ENCODE data around the gene RREB1. TPM values are rescaled to one million over a fixed set of nuclear protein-coding genes. Genes with fewer than 3 reads are reported as not detected.

RREB1 gene
- total RNA-seq, 1 experiment from 2014 or later = 5.3 TPM

DNA sequence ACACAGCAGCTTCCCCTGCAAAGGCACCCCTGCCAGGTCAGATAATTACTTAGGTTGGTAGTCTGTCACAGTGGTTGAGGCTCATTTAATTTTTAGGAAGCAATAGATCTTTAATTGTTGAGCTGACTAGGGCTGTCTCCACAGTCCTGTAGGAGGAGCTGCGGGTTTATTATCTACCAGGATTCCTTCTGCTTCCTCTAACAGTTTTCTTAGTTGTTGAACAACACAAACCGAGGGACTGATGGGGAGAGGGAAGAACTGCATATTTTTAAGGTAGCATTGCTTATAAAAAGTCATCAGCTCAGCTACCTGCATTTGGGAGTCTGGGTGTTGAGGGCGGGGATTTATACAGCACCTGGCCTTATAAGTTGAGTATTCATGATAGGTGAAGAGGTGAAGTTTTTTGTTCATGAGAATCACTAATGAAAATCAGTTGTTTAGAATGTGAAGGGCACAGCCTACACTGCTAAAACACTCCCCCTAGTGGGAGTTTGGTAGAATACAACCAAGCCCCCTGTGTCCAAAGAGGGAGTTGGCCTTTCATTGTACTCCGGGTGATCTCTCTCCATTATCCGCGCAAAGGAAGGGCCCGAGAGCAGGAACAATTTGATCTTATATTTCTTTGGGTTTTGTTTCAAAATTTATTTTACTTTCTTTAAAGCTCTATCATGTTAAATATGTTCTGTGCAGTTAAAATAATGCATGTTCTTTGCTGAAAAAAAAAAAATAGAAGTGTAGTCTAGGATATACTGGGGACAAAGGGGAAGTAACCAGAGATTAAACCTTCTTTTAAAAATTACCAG is 135.6 kb downstream of the RREB1 start:
- peak; percentile 58 for DNase-seq (ENCODE audit: low spot score)

DNA sequence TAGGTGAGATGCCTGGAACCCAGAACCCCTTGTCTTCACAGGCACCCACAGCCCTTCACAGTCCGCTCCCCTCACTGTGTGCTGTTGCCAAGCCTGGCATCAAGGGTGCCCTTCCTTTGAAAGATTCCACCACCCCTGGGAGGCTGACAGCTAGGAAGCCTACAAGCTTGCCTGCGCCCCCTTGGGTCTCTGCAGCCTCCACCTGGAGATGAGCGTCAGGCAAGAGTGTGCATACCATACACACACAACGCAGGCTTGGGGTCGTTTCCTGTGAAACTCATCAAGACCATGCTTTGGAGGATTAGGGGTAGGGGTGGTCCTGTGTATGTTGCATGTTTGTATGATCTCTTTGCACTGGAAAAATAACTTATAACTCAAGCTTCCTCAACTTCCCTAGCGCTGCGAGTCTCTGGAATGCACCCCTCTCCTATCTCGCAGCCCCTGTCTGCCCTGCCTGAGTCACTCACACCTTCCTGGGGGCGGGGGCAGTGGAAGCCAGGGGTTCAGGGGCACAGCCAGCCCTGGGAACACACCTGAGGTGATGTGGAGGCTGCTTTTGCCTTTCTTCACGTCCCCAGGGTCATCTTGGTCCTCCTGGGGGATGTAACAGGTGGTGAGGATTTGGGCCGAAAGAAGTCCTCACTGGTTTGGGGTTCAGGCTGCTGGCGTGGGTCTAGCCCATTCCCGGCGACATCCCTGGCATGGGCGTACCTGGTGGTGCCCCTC is 138.1 kb downstream of the RREB1 start:
- no peak for DNase-seq (ENCODE audit: low spot score)

DNA sequence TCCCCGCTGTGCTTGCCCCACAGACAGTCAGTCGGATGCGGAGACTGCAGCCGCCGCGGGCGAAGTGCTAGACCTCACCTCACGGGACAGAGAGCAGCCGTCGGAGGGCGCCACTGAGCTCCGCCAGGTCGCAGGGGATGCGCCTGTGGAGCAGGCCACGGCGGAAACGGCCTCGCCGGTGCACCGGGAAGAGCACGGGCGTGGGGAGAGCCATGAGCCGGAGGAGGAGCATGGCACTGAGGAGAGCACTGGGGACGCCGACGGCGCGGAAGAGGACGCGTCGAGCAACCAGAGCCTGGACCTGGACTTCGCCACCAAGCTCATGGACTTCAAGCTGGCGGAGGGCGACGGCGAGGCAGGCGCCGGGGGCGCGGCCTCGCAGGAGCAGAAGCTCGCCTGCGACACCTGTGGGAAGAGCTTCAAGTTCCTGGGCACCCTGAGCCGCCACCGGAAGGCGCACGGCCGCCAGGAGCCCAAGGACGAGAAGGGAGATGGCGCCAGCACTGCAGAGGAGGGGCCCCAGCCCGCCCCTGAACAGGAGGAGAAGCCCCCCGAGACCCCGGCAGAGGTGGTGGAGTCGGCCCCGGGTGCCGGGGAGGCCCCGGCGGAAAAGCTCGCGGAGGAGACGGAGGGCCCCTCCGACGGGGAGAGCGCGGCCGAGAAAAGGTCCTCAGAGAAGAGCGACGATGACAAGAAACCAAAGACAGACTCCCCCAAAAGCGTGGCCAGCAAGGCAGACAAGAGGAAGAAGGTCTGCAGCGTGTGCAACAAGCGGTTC is 138.8 kb downstream of the RREB1 start:
- DNase-seq (ENCODE audit: low spot score) = no peak

DNA sequence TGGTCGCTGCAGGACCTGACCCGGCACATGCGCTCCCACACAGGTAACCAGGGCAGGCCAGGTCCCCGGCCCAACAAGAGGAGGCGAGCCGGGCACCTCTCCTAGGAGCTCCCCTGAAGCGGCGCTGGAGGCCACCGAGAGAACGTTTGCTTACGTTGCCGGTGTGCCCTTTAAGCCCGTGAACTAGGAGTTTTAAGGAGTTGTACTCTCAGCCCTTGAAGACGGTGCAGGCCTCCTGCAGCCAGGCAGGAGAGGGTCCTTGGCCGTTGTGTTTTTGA is 139.4 kb downstream of the RREB1 start:
- DNase-seq (ENCODE audit: low spot score) = no peak

DNA sequence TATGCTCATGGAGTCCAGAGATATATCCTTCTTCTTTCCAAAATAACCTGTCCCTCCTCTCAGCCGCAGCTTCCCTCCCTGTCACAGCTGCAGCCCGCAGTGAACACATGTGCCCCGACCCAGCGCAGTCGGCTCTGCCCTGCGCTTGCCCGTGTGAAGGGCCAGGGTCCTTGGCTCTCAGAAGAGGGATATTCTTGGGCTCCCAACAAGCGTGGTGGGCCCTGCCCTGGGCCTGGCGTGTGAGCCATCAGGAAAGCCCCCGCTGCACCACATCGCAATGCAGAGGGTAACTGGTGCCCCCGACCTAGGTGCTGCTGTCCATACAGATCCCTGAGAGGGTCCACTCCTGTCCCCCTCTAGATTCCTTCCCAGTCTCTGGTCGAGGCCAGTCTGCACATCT is 140.1 kb downstream of the RREB1 start:
- DNase-seq (ENCODE audit: low spot score) = no peak

DNA sequence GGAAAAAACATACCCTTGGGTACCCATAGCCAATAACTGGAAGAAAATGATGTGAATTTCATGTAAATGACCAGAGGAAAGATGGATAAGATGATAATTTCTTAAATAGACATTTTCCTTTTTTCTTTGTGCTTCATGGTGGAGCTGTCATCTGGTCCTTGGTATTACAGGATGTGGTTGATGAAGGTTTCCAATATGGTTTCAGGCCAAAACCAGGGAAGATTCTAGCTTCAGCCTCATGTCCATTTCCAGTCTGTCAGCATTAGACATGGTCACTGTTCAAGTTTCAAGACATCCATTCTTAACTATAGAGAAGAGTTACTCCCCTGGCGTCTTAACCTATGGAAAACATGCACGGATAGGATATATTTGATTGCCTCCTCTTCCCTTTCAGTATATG is 141.6 kb downstream of the RREB1 start:
- no peak for DNase-seq (ENCODE audit: low spot score)

DNA sequence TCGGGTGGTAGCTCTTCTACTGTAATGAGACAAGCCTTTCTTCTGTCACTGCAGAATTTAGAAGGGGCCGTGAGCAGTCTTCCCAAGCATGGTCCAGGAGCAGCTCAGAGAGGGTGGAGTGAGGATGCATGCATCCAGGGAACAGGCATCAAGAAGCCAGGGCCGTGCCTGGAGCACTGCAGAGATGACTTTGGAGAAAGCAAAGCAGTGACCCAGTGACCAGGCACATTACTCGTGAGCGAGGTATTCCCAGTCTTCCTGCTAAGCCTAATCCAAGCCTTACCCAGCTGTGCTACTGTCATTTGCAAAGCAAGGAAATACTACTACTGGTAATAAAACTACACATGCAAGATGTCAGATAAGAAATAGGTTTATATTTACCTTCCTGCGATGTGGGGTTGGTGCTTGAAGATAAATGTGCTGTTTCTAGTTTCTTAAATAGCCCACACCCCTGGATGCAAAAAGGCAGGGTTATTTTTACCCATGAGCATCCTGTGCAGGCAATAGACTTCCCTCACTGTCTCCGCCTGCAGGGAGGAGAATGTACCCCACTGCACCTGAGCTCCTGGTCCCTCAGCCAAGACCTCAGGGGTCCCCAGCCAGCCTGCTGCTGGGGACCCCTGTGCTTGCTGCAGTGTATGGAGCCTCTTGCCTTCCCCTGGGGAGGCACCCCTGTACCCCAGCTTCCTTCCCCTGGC is 142.3 kb downstream of the RREB1 start:
- DNase-seq (ENCODE audit: low spot score) = no peak

DNA sequence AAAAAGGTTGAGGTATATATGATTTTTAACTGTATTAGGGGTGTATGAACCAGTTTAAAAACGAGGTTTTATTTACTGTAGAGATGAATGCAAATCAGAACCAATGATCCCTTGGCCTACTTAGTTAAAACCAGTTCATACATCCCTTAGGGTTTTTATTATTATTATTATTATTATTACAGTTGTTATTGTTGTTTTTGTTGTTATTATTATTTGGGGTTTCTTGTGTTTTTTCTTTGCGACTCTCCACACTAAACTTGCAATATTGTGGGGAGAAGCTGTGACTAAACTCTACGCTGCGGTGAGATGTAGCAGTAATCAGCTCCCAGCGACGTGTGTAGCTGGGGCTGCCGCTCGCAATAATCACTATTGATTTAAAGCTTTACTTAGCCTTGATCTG is 143.1 kb downstream of the RREB1 start:
- DNase-seq (ENCODE audit: low spot score) = no peak

DNA sequence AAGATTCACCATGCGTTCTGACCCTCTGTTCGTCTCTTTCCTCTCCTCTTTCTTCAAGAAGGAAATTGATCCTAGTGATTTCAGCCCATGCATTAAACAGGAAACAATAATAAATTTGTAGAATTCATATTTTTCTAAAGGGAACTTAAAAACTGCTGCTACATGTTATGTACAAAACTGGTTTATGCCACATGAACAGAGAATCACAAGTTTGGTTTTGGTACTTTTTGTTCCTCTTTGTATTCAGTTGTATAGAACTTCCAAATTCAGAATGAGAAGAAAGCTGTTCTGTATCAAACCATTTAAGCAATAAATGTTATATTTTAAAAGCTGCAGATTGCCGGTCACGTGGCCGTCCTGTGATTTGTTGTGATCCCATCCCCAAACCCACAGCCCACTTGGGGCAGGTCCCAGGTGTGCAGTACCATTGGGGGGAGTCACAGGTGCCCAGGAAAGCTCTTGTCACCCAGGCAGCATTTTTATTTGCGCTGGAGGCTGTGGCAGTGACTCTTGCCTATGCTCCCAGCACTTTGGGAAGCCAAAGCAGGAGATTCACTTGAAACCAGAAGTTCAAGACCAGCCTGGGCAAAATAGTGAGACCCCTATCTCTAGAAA is 144.0 kb downstream of the RREB1 start:
- no peak for DNase-seq (ENCODE audit: low spot score)

DNA sequence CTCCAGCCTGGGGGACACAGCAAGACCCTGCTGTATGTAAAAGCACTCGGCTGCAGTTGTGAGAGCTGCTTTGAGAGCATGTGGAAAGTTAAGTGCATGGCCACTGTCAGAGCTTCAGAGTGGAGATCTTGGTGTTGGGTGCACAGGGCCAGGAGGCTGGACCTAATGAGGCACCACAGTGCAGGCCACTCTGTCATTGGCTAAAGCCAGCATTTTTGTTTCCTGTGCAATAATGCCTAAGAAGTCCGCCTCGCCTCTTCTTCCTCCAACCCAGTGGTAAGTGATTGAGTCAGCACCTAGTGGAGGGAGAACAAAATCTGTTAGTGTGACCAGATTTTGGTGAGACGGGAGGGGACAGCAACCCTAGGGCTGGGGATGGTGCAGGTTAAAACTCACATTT is 144.6 kb downstream of the RREB1 start:
- DNase-seq (ENCODE audit: low spot score) = no peak

DNA sequence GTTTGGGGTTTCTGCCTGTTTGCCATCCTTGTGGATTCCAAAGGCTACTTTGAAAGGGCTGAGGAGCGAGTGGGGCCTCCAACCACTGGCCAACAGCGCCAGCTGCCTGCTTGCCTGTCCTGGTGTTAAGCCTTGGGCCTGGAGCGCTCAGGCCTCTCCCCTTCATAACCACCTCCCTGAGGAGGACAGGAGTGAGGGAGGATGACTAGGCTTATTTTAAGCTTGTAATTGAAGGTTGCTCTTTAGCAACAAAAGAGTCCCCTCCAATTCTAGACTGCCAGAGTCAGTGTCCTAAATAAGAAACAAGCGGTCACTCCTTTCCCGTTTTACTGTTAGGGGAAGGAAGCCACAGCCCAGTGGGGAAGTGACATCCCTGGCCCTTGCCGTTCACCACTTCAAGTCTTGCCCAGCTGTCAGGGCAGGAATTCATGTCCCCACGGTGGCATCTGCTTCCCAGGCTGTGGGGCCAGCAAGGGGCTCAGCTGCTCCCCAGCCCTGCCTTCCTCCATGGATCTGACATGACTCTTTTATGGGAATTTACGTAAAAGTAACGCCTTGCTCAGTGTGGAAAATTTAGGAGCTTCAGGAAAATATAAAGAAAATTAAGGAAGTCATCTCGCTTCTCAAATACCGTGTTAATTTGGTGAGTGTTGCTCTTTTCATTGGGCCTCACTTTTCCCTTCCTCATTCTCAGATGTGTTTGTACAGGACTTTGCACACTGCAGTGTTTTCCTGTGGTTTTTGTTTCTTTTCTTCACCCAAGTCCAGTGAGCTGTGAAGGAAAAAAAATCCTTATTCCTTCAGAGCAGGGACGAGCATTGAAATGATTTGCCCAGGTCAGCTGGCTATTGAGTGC is 147.4 kb downstream of the RREB1 start:
- no peak for DNase-seq (ENCODE audit: low spot score)

DNA sequence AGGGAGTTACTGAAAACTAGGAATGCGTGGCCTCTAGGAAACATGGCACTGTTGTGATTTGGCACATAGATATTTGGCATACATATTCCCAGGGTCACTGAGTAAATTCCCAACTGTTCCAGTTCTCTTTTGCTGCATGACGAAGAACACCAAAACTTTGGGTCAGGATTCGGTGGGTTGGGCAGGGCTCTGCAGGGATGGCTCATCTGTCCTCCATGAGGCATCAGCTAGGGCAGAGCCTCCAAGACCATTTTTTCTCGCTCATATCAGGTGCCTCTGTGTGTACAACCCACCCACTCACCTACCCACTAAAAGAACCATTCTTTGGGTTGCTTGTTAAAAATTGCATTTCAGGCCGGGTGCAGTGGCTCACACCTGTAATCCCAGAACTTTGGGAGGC is 148.2 kb downstream of the RREB1 start:
- no peak for DNase-seq (ENCODE audit: low spot score)

DNA sequence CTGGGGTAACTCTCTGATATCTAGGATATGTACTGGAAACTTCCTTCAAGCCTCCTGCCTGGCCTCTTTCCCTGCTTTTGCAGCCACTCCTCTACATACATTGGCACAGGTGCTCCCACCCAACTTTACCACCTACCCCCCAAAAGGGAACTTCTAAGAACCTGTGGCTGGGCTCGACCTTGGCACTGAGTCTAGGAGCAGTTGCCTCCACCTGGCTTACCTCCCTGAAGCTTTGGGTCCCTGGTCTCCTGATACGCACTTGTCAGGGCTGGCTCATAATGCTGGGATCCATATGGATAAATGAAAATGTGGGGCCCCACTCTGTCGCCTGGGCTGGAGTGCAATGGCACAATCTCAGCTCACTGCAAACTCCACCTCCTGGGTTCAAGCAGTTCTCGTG is 149.0 kb downstream of the RREB1 start:
- no peak for DNase-seq (ENCODE audit: low spot score)

DNA sequence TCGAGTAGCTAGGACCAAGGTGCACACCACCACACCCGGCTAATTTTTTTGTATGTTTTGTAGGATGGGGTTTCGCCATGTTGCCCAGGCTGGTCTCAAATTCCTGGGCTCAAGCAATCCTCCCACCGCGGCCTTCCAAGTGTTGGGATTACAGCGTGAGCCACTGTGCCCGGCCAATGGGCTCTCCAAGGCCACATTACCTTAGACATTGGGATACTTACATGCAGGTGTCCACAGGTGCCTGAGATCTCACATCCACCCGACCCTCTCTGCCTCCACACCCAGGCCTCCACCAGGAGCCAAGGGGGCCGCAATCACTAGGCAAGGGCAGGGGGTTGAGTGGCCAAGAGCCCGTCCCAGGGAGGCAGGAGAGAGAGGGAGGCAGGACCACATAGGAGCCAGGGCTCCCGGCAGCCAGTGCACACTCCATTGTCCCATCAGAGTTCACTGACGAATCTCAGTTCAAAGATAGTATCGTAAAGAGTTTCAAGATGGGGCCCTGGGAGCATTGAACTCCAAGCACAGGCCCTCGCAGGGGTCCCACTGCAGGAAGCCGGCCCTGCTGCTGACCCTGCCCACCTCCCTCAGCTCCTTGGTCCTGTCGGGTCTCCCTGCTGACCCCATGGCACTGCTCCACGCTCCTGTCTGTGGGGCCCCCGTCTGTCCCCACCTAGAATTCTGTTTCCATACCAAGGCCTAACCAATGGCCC is 149.9 kb downstream of the RREB1 start:
- DNase-seq (ENCODE audit: low spot score) = no peak

DNA sequence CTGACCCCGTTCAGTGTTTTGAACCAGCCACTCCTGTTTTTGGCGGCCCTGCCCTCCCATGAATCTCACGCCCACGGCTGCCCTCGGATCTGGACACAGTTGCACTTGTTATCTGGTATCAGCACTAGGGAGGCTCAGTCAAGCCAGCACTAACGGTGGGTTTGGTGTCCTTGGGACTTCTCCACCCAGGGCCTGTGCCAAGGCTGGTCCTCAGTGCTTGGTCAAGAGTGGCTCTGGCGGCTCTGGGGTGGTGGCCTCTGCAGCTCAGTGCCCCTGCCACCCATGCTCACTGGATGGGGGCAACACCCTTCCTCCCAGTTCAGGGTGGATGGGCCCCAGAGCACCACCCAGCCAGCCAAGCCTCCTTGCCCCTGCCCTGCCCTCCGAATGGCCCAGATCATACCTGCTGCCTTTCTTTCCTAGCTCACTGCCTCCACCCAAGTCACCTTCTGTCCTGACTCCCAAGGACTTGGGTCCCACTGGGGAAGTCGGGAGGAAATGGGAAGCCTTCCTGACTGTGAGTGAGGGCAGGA is 150.5 kb downstream of the RREB1 start:
- no peak for DNase-seq (ENCODE audit: low spot score)

DNA sequence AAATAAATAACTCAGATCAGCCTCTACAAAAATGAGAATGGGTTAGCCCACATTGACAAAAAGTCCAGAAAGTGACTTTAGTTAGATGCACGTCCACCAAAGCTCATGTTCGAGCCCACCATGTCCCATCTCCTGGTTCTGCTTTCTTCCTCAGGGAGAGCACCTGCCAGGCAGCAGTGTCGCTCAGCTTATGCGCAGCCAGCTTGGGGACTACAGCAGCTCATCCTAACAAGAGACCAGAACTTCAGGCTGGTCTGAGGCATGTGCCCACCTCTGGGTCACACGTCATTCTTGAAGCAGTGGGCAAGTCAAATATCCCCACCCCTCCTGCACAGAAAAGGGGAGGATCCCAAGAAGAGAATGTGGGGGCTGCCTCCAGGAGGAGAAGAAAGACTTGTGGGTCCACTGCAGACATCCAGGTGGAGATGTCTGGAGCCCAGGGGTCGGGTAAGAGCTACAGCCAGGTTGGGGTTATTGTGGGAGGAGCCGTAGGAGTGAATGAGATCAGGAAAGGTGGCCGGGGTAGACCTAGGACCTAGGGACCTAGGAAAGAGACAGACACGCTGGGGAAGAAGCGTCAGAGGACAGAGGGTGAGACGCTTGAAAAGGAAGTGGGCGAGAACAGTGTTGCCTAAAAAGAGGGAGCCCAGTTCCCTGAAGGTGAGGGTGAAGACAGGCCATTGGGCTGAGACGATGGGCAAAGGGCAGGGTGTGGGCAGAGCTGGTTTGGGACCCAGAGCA is 152.7 kb downstream of the RREB1 start:
- no peak for DNase-seq (ENCODE audit: low spot score)

DNA sequence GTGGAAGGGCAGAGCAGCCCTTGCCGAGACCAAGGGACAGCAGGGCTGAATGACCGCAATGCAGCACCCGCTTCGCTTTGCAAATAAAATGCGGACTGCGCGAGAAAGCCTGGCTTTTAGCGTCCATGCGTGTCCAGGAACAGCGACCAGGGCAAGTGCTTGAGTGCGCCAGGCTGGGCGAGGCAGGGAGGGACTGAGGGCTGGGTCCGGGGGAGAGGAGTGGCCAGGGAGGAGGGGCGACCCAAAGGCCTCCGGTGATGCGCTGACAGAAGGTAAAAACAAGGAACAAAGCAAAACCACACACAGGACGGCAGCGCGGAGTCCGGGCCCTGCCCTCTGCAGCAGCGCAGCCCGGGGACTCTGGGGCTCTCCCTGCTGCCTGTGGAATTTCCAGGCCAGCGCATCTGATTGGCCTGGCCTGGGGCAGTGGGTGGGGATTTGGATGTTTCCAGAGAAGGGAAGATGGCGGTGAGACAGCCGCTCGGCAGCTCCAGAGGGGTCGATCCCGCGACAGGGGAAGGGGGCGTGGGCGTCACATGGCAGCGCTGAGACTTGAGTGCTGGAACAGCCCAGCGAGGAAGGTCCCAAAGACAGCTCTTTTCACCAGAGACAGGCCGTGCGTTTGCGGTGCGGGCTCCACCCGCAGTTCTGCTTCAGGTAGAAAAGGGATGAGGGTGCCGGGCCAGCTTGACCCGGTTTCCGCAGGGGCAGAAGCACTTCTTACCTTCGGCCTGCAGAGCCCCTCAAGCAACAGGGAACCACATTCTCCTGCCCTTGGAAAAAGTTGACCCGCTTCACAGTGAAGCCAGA is 153.5 kb downstream of the RREB1 start:
- DNase-seq (ENCODE audit: low spot score) = peak; percentile 71

DNA sequence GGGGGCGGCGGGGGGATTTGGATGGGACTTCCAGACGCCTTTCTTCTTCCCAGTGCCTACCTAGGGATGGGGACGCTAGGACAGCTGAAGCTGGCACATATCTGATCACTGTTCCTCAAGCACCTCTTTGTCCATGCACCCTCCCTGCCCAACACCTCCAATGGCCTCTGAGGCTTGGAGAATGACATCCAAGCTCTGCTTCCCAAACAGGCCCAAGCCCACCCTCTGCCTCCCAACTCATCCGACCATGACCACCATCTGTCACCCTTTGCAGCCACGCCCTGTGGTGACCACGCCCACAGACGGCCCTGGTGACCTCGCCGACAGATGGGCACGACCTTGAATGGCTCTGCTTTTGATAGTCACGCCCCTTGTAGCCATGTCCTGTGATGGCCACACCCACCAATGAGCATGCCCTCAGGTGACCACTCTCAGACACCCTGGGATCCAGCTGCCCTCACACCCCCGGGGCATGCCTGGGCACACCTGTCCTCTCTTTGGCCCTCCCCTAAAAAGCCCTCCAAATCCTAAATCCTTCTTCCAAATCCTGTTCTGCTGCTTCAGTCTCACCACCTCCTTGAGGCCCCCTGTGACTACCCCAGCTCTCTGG is 154.2 kb downstream of the RREB1 start:
- DNase-seq (ENCODE audit: low spot score) = no peak

Measured in H4 (cell line).